Uterus (tissue), 2 donors: ENCODE measurements around the gene MAP3K5.

Source experiments
- POLR2A ChIP-seq, 2 donors: fragments of 450-650 bp; IDR thresholded peaks; one replicate each; pipeline ENCODE4 v1.6.1; 2016; ENCODE audit warnings: antibody characterized with exemption in 2 of 2, mild to moderate bottlenecking in 1 of 2, moderate library complexity in 1 of 2
- TF ChIP-seq, protein P1 (sequence below), 4 experiments: fragments of 200-600 bp in 2 of 4; fragments of 450-650 bp in 2 of 4; sonication (generic) in 2 of 4; IDR thresholded peaks; one replicate each; pipeline ENCODE4 v1.5.1; 2016 to 2019; ENCODE audit warnings: antibody characterized with exemption in 4 of 4, mild to moderate bottlenecking in 2 of 4, moderate library complexity in 1 of 4

DNA sequence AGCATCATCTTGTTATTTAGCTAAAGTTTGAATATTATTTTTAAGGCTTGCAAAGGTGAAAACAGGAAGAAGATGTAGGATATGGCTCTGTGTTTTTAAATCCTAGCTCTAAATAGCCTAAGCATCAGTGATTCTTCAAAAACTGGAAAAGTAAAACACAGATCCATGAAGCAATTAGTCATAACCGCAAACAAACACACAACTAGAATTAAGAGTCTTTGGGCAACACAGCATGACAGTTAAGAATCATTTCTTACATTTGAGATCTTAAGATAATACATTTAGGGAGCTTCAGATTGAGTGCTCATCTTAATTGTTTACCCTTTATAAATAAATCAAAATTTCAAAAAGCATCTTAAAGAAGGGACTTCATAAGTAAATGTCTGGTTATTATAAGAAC is 126.2 kb downstream of the MAP3K5 start:
- TF ChIP-seq, protein P1, sequence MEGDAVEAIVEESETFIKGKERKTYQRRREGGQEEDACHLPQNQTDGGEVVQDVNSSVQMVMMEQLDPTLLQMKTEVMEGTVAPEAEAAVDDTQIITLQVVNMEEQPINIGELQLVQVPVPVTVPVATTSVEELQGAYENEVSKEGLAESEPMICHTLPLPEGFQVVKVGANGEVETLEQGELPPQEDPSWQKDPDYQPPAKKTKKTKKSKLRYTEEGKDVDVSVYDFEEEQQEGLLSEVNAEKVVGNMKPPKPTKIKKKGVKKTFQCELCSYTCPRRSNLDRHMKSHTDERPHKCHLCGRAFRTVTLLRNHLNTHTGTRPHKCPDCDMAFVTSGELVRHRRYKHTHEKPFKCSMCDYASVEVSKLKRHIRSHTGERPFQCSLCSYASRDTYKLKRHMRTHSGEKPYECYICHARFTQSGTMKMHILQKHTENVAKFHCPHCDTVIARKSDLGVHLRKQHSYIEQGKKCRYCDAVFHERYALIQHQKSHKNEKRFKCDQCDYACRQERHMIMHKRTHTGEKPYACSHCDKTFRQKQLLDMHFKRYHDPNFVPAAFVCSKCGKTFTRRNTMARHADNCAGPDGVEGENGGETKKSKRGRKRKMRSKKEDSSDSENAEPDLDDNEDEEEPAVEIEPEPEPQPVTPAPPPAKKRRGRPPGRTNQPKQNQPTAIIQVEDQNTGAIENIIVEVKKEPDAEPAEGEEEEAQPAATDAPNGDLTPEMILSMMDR (IDR thresholded peaks at IDR 0.05), result no peak
- TF ChIP-seq POLR2A (IDR thresholded peaks at IDR 0.05), result no peak
